GM23338 (cell line): ENCODE measurements around the gene PLEKHN1. TPM values are rescaled to one million over a fixed set of nuclear protein-coding genes. Genes with fewer than 3 reads are reported as not detected.

Experiments
- ATAC-seq: fragments of 200-7000 bp; cut with Tn5 transposase; 3 replicates; pipeline ENCODE4 v1.9.1; 2020
- DNase-seq: peaks from one replicate; pipeline ENCODE4 v3.0.0-alpha.2; 2015; ENCODE audit warnings: low spot score
- H2AFZ ChIP-seq: fragments of 200-600 bp; sonication (generic); 2 replicates; pipeline ENCODE4 v1.8.0; 2016; ENCODE audit warnings: antibody characterized with exemption, mild to moderate bottlenecking, moderate library complexity
- H3F3A ChIP-seq: fragments of 200-600 bp; sonication (generic); replicated peaks from 2 replicates; pipeline ENCODE4 v1.8.0; 2017; ENCODE audit warnings: antibody characterized with exemption, mixed run types, low read depth
- H3K27ac ChIP-seq: fragments of 200-600 bp; sonication (generic); 2 replicates; pipeline ENCODE4 v1.6.1; 2016; ENCODE audit warnings: low read depth
- H3K27me3 ChIP-seq: fragments of 200-600 bp; sonication (generic); 2 replicates; pipeline ENCODE4 v1.8.0; 2016; ENCODE audit warnings: mild to moderate bottlenecking, mixed run types, moderate library complexity; ENCODE audit not compliant: insufficient read depth
- H3K36me3 ChIP-seq: fragments of 200-600 bp; sonication (generic); 2 replicates; pipeline ENCODE4 v1.8.0; 2016; ENCODE audit warnings: mild to moderate bottlenecking; ENCODE audit not compliant: insufficient read depth
- H3K4me1 ChIP-seq: fragments of 200-600 bp; sonication (generic); 2 replicates; pipeline ENCODE4 v1.8.0; 2016; ENCODE audit warnings: mild to moderate bottlenecking, moderate library complexity; ENCODE audit not compliant: insufficient read depth
- H3K4me2 ChIP-seq: fragments of 200-600 bp; sonication (generic); 2 replicates; pipeline ENCODE4 v1.7.1; 2017; ENCODE audit warnings: mixed run types
- H3K4me3 ChIP-seq: fragments of 200-600 bp; sonication (generic); 2 replicates; pipeline ENCODE4 v1.6.1; 2016; ENCODE audit warnings: mixed run types
- H3K79me2 ChIP-seq: fragments of 200-600 bp; sonication (generic); replicated peaks from 2 replicates; pipeline ENCODE4 v1.8.0; 2017; ENCODE audit warnings: mild to moderate bottlenecking; ENCODE audit not compliant: insufficient read depth
- H3K9me2 ChIP-seq: fragments of 200-600 bp; sonication (generic); 2 replicates; pipeline ENCODE4 v1.8.0; 2017; ENCODE audit not compliant: insufficient read depth
- H4K20me1 ChIP-seq: fragments of 200-600 bp; sonication (generic); replicated peaks from 2 replicates; pipeline ENCODE4 v1.8.0; 2017; ENCODE audit warnings: mild to moderate bottlenecking; ENCODE audit not compliant: insufficient read depth
- H3K27ac Mint-ChIP-seq: 2 replicates; pipeline ENCODE4 v1.8.0; 2020; ENCODE audit warnings: inconsistent platforms, mild to moderate bottlenecking, moderate library complexity, mixed read lengths
- H3K27me3 Mint-ChIP-seq: 3 replicates; pipeline ENCODE4 v1.8.0; 2022; ENCODE audit warnings: low read depth, mild to moderate bottlenecking, moderate library complexity, mixed read lengths, inconsistent platforms; ENCODE audit not compliant: insufficient read depth, poor library complexity
- H3K36me3 Mint-ChIP-seq: 3 replicates; pipeline ENCODE4 v1.8.0; 2021; ENCODE audit warnings: low read depth, mild to moderate bottlenecking, inconsistent platforms, moderate library complexity, mixed read lengths
- H3K4me1 Mint-ChIP-seq: 3 replicates; pipeline ENCODE4 v1.8.0; 2020; ENCODE audit warnings: mild to moderate bottlenecking, inconsistent platforms, mixed read lengths
- H3K4me3 Mint-ChIP-seq: 3 replicates; pipeline ENCODE4 v1.8.0; 2021; ENCODE audit warnings: moderate library complexity, mild to moderate bottlenecking, inconsistent platforms, mixed read lengths
- H3K9me3 Mint-ChIP-seq: 3 replicates; pipeline ENCODE4 v1.8.0; 2020; ENCODE audit warnings: moderate library complexity, mild to moderate bottlenecking, inconsistent platforms, mixed read lengths
- CREB1 ChIP-seq: fragments of 250-450 bp; sonication (Bioruptor Pico); IDR thresholded peaks from 2 replicates; pipeline ENCODE4 v1.5.0; 2020; ENCODE audit warnings: low read depth, mild to moderate bottlenecking, moderate library complexity
- EZH2 ChIP-seq: fragments of 200-600 bp; sonication (generic); IDR thresholded peaks from one replicate; pipeline ENCODE4 v1.8.0; 2017; ENCODE audit warnings: antibody characterized with exemption, mild to moderate bottlenecking, low read depth; ENCODE audit not compliant: unreplicated experiment
- EZH2phosphoT487 ChIP-seq: fragments of 200-600 bp; sonication (generic); IDR thresholded peaks from one replicate; pipeline ENCODE4 v1.8.1; 2018; ENCODE audit warnings: antibody characterized with exemption; ENCODE audit not compliant: unreplicated experiment
- JUNB ChIP-seq: IDR thresholded peaks from one replicate; pipeline ENCODE4 v1.6.1; 2016; ENCODE audit warnings: antibody characterized with exemption; ENCODE audit not compliant: unreplicated experiment
- NANOG ChIP-seq: IDR thresholded peaks from 2 replicates; pipeline ENCODE4 v1.6.1; 2016; ENCODE audit warnings: antibody characterized with exemption, borderline replicate concordance
- POLR2AphosphoS5 ChIP-seq: IDR thresholded peaks from 2 replicates; pipeline ENCODE4 v1.6.1; 2016; ENCODE audit warnings: antibody characterized with exemption, low read depth
- STAT1 ChIP-seq: IDR thresholded peaks from one replicate; pipeline ENCODE4 v1.6.1; 2016; ENCODE audit warnings: antibody characterized with exemption; ENCODE audit not compliant: unreplicated experiment
- ZNF114 ChIP-seq: fragments of 250-450 bp; sonication (Bioruptor Pico); IDR thresholded peaks from 2 replicates; pipeline ENCODE4 v1.5.0; 2020; ENCODE audit warnings: mild to moderate bottlenecking, moderate library complexity
- ZNF331 ChIP-seq: fragments of 250-450 bp; sonication (Bioruptor Pico); IDR thresholded peaks from 2 replicates; pipeline ENCODE4 v1.5.0; 2020; ENCODE audit warnings: low read depth, mild to moderate bottlenecking, moderate library complexity
- polyA plus RNA-seq: library from polyadenylated mRNA; unstranded; fragments of >200 nt; fragmentation: Nextera tagmentation; extraction: Ambion mirVana; gene quantifications from 2 replicates; pipeline ENCODE4 v1.2.1, GENCODE V29; 2016
- total RNA-seq: library from RNA; depleted of rRNA; stranded (reverse); fragments of >200 nt; shearing (Covaris generic); gene quantifications from 2 replicates; pipeline ENCODE4 v1.2.3, GENCODE V29; 2014
- TF ChIP-seq, protein P1 (sequence below): IDR thresholded peaks from one replicate; pipeline ENCODE4 v1.6.1; 2018; ENCODE audit warnings: antibody characterized with exemption; ENCODE audit not compliant: unreplicated experiment
- TF ChIP-seq, protein P2 (sequence below), 2 experiments: fragments of 200-600 bp in 1 of 2; sonication (generic) in 1 of 2; conservative IDR thresholded peaks; 2 replicates each; pipeline versions ENCODE4 v1.5.1 to v1.6.1; 2016 to 2017; ENCODE audit warnings: antibody characterized with exemption in 2 of 2, low read depth in 2 of 2, mild to moderate bottlenecking in 2 of 2, moderate library complexity in 1 of 2
- TF ChIP-seq, protein P3 (sequence below): IDR thresholded peaks from 2 replicates; pipeline ENCODE4 v1.6.1; 2016; ENCODE audit warnings: antibody characterized with exemption
- TF ChIP-seq, protein P4 (sequence below): fragments of 250-450 bp; sonication (Bioruptor Pico); IDR thresholded peaks from 2 replicates; pipeline ENCODE4 v1.5.0; 2020; ENCODE audit warnings: mild to moderate bottlenecking, moderate library complexity

The PLEKHN1 gene
- total and polyA plus RNA-seq, 2 experiments from 2014 or later = 1.4 to 3.3 TPM

DNA sequence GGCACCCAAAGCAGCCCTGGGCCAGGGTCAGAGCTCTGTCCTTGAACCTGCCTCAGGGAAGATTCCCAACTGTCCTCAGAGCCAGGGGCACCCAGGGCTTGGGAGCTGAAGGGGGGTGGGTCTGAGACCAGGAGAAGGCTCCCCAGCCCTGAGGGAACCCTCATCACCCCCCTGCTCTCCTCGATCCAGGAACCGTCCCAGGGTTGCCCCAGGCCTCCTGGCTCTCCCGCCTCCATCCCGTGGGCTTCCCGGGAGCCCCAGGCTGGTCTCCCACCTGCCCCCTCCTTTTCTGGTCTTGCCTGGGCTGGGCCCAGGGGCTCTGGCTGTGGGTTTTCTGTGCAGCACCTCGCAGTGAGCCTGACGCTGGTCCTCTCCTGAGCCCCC is 49.2 kb upstream of the PLEKHN1 start:
- no peak overlapping the region for H3K27ac Mint-ChIP-seq
- Histone ChIP-seq H3K4me1 (peaks cover 6% of the 10 kb centered on the region; the same call in 1 of the 2 replicates), H3K4me3 (no peak overlapping the region), H3K27ac (no peak overlapping the region), H3K36me3 (no peaks in the 10 kb centered on the region), H3K79me2 (no peaks in the 10 kb centered on the region), H3K9me2 (no peaks in the 10 kb centered on the region), H3K27me3 (peaks cover 79% of the 10 kb centered on the region), H2AFZ (no peak overlapping the region), H3F3A (no peaks in the 10 kb centered on the region), H4K20me1 (no peaks in the 10 kb centered on the region), H3K4me2 (no peak overlapping the region)
- peaks cover 19% of the 10 kb centered on the region; the same call in 2 of the 3 replicates for H3K4me1 Mint-ChIP-seq
- DNase-seq (no peak), ATAC-seq (no peak)
- TF ChIP-seq CREB1 (CRISPR knock-in tag) (no peak), EZH2phosphoT487 (no peak), STAT1 (no peak), NANOG (no peak), JUNB (no peak), ZNF331 (CRISPR knock-in tag) (no peak), ZNF114 (no peak), POLR2AphosphoS5 (no peak), EZH2 (no peak)
- TF ChIP-seq, protein P1, sequence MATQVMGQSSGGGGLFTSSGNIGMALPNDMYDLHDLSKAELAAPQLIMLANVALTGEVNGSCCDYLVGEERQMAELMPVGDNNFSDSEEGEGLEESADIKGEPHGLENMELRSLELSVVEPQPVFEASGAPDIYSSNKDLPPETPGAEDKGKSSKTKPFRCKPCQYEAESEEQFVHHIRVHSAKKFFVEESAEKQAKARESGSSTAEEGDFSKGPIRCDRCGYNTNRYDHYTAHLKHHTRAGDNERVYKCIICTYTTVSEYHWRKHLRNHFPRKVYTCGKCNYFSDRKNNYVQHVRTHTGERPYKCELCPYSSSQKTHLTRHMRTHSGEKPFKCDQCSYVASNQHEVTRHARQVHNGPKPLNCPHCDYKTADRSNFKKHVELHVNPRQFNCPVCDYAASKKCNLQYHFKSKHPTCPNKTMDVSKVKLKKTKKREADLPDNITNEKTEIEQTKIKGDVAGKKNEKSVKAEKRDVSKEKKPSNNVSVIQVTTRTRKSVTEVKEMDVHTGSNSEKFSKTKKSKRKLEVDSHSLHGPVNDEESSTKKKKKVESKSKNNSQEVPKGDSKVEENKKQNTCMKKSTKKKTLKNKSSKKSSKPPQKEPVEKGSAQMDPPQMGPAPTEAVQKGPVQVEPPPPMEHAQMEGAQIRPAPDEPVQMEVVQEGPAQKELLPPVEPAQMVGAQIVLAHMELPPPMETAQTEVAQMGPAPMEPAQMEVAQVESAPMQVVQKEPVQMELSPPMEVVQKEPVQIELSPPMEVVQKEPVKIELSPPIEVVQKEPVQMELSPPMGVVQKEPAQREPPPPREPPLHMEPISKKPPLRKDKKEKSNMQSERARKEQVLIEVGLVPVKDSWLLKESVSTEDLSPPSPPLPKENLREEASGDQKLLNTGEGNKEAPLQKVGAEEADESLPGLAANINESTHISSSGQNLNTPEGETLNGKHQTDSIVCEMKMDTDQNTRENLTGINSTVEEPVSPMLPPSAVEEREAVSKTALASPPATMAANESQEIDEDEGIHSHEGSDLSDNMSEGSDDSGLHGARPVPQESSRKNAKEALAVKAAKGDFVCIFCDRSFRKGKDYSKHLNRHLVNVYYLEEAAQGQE = no peak
- TF ChIP-seq, protein P2, sequence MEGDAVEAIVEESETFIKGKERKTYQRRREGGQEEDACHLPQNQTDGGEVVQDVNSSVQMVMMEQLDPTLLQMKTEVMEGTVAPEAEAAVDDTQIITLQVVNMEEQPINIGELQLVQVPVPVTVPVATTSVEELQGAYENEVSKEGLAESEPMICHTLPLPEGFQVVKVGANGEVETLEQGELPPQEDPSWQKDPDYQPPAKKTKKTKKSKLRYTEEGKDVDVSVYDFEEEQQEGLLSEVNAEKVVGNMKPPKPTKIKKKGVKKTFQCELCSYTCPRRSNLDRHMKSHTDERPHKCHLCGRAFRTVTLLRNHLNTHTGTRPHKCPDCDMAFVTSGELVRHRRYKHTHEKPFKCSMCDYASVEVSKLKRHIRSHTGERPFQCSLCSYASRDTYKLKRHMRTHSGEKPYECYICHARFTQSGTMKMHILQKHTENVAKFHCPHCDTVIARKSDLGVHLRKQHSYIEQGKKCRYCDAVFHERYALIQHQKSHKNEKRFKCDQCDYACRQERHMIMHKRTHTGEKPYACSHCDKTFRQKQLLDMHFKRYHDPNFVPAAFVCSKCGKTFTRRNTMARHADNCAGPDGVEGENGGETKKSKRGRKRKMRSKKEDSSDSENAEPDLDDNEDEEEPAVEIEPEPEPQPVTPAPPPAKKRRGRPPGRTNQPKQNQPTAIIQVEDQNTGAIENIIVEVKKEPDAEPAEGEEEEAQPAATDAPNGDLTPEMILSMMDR (conservative IDR thresholded peaks at IDR 0.05; ENCODE audit: low read depth in 2 of 2) = no peak
- TF ChIP-seq, protein P3, sequence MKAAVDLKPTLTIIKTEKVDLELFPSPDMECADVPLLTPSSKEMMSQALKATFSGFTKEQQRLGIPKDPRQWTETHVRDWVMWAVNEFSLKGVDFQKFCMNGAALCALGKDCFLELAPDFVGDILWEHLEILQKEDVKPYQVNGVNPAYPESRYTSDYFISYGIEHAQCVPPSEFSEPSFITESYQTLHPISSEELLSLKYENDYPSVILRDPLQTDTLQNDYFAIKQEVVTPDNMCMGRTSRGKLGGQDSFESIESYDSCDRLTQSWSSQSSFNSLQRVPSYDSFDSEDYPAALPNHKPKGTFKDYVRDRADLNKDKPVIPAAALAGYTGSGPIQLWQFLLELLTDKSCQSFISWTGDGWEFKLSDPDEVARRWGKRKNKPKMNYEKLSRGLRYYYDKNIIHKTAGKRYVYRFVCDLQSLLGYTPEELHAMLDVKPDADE = no peak
- TF ChIP-seq, protein P4, sequence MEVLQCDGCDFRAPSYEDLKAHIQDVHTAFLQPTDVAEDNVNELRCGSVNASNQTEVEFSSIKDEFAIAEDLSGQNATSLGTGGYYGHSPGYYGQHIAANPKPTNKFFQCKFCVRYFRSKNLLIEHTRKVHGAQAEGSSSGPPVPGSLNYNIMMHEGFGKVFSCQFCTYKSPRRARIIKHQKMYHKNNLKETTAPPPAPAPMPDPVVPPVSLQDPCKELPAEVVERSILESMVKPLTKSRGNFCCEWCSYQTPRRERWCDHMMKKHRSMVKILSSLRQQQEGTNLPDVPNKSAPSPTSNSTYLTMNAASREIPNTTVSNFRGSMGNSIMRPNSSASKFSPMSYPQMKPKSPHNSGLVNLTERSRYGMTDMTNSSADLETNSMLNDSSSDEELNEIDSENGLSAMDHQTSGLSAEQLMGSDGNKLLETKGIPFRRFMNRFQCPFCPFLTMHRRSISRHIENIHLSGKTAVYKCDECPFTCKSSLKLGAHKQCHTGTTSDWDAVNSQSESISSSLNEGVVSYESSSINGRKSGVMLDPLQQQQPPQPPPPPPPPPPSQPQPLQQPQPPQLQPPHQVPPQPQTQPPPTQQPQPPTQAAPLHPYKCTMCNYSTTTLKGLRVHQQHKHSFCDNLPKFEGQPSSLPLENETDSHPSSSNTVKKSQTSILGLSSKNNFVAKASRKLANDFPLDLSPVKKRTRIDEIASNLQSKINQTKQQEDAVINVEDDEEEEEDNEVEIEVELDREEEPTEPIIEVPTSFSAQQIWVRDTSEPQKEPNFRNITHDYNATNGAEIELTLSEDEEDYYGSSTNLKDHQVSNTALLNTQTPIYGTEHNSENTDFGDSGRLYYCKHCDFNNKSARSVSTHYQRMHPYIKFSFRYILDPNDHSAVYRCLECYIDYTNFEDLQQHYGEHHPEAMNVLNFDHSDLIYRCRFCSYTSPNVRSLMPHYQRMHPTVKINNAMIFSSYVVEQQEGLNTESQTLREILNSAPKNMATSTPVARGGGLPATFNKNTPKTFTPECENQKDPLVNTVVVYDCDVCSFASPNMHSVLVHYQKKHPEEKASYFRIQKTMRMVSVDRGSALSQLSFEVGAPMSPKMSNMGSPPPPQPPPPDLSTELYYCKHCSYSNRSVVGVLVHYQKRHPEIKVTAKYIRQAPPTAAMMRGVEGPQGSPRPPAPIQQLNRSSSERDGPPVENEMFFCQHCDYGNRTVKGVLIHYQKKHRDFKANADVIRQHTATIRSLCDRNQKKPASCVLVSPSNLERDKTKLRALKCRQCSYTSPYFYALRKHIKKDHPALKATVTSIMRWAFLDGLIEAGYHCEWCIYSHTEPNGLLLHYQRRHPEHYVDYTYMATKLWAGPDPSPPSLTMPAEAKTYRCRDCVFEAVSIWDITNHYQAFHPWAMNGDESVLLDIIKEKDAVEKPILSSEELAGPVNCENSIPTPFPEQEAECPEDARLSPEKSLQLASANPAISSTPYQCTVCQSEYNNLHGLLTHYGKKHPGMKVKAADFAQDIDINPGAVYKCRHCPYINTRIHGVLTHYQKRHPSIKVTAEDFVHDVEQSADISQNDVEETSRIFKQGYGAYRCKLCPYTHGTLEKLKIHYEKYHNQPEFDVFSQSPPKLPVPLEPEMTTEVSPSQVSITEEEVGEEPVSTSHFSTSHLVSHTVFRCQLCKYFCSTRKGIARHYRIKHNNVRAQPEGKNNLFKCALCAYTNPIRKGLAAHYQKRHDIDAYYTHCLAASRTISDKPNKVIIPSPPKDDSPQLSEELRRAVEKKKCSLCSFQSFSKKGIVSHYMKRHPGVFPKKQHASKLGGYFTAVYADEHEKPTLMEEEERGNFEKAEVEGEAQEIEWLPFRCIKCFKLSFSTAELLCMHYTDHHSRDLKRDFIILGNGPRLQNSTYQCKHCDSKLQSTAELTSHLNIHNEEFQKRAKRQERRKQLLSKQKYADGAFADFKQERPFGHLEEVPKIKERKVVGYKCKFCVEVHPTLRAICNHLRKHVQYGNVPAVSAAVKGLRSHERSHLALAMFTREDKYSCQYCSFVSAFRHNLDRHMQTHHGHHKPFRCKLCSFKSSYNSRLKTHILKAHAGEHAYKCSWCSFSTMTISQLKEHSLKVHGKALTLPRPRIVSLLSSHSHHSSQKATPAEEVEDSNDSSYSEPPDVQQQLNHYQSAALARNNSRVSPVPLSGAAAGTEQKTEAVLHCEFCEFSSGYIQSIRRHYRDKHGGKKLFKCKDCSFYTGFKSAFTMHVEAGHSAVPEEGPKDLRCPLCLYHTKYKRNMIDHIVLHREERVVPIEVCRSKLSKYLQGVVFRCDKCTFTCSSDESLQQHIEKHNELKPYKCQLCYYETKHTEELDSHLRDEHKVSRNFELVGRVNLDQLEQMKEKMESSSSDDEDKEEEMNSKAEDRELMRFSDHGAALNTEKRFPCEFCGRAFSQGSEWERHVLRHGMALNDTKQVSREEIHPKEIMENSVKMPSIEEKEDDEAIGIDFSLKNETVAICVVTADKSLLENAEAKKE (CRISPR knock-in tag) = no peak
- no peak overlapping the region for H3K4me3 Mint-ChIP-seq
- peaks cover 4% of the 10 kb centered on the region; the same call in 1 of the 3 replicates for H3K9me3 Mint-ChIP-seq
- H3K27me3 Mint-ChIP-seq = peaks cover 61% of the 10 kb centered on the region
- no peaks in the 10 kb centered on the region for H3K36me3 Mint-ChIP-seq
